Measurements from ENCODE around the gene ARL8A.
"Not testable (repeated sequence)": the region's sequence is repeated elsewhere in the genome, so short reads cannot be mapped to it uniquely, and the experiment has no call there.

The ARL8A gene

GRCh38 chr1:202144402-202145067, at the start of gene ARL8A:
Gene ARL8A (minus strand): TSS chr1:202144737. CDS start chr1:202144572, 165 bp downstream.
- peak; percentile 78 for DNase-seq

GRCh38 chr1:202194328-202194648, 49.8 kb upstream of the ARL8A start:
- DNase-seq = no peak

DNA sequence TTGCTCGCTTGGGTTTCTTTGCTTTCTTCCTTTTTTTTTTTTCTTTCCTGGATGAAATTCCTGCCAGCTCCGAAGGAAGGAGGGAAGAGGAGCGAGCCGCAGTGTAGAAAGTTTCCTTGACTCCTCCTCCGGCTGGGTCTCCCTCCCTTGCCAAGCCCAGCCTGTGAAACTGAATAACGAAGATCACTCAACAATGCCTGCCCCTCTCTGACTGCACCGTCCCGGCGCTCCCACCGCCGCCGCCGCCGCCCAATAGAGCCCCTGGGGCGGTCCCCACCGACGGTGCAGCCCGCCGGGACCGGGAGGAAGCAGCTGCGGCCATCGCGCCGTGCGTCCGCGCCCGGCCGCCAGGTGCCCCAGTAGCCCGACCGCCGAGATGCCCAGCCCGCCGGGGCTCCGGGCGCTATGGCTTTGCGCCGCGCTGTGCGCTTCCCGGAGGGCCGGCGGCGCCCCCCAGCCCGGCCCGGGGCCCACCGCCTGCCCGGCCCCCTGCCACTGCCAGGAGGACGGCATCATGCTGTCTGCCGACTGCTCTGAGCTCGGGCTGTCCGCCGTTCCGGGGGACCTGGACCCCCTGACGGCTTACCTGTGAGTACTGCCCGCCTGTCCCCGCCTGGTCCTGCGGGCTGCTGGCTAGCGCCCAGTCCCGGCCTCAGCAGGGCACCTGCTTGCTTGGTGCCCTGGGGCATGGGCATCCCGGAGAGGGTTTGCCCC, 49.2 kb upstream of the ARL8A start, which contains the start of gene LGR6:
LGR6 (plus strand) TSS at position 186 of the 714 bp plus-strand sequence; CDS start at position 377, 191 bp downstream.
- DNase-seq = no peak

- DNase-seq = peak; percentile 63
These were observed 48.5 kb upstream of the ARL8A start for GRCh38 chr1:202192770-202193613.

GRCh38 chr1:202191391-202191790, 46.9 kb upstream of the ARL8A start:
- DNase-seq = not testable (repeated sequence)

GRCh38 chr1:202189918-202190715, 45.6 kb upstream of the ARL8A start:
- DNase-seq = no peak

- DNase-seq = peak; percentile 83
These were observed 44.7 kb upstream of the ARL8A start for GRCh38 chr1:202189001-202189790.

GRCh38 chr1:202187697-202188407, 43.3 kb upstream of the ARL8A start:
- DNase-seq = no peak

DNA sequence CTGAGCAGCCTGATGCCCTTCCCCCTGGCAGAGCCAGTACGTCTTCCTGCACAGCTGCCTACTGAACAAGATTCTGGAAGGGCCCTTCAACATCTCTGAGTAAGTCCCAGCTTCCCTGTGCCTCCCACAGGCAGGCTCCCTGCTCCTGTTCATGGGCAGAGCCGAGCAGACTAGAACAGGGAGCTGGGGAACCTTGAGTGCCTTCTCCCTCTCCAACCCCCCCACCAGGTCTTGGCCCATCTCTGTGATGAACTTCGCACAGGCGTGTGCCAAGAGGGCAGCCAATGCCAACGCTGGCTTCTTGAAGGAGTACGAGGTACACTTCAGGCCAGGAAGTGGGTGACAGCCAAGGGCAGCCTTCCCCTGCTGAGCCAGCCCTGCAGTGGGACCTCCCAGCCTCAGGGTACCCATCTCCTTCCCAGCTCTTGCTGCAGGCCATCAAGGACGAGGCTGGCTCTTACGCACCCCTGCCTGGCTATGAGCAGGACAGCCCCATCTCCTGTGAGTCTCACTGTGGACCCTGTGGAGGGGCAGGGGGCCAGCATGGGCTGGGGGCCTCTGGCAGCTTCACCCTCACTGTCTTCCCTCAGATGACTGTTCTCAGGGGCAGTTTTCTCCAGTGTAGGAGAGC, 42.6 kb upstream of the ARL8A start:
- no peak for DNase-seq

- DNase-seq = no peak
These were observed 41.8 kb upstream of the ARL8A start for GRCh38 chr1:202186327-202186726.

GRCh38 chr1:202184750-202185460, 40.4 kb upstream of the ARL8A start:
- peak; percentile 82 for DNase-seq

DNA sequence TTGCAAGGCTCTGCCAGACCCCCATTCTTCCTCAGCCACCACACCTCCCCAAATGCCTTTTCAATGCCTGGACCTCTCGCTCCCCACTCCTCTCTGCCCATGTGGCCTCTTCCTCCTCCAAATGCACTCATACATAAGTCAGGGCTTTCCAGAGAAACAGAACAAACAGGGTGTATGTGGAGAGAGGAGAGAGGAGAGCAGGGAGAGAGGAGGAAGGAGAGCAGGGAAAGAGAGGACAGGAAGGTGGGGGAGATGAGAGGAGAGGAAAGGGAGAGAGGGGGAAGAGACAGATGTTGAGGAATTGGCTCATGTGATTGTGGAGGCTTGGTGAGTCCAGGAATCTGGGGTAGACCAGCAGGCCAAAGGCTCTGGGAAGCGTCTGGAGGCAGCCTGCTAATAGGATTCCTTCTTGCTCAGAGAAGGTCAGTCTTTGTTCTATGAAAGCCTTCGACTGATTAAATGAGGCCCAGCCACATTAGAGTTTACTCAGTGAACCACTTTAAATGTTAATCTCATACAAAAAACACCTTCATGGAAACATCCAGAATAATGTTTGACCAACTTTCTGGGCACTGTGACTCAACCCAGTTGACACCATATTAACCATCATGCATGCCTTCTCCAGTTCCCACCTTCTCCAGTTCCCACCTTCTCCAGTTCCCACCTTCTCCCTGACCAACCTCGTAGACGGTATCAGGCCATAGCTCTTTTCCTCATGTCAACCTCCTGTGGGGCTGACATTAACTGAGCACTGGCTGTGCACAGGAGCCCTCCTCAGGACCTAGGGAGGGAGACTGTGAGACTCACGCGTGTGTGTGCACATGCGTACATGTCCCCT, 37.7 kb upstream of the ARL8A start:
- DNase-seq = no peak

DNA sequence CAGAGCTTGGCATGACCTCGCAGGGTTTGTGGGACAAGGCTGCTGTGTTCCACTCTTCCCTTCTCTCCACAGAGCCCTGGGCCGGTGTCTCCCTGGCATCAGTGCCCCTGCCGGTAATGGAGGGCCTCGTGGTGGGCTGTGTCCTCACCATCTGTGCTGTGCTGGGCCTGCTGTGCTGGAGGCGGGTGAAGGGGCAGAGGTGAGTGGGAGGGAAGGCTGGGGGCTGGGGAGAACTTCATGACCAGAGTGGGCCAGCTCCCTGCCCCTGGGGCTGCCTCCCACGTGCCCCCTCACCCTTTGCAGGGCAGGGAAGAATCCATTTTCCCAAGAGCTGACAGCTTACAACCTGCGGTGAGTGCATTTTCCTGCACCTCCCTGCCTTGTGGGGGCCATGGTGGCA, 37.0 kb upstream of the ARL8A start:
- DNase-seq = no peak

GRCh38 chr1:202180751-202181139, 36.2 kb upstream of the ARL8A start:
- DNase-seq = not testable (repeated sequence)

DNA sequence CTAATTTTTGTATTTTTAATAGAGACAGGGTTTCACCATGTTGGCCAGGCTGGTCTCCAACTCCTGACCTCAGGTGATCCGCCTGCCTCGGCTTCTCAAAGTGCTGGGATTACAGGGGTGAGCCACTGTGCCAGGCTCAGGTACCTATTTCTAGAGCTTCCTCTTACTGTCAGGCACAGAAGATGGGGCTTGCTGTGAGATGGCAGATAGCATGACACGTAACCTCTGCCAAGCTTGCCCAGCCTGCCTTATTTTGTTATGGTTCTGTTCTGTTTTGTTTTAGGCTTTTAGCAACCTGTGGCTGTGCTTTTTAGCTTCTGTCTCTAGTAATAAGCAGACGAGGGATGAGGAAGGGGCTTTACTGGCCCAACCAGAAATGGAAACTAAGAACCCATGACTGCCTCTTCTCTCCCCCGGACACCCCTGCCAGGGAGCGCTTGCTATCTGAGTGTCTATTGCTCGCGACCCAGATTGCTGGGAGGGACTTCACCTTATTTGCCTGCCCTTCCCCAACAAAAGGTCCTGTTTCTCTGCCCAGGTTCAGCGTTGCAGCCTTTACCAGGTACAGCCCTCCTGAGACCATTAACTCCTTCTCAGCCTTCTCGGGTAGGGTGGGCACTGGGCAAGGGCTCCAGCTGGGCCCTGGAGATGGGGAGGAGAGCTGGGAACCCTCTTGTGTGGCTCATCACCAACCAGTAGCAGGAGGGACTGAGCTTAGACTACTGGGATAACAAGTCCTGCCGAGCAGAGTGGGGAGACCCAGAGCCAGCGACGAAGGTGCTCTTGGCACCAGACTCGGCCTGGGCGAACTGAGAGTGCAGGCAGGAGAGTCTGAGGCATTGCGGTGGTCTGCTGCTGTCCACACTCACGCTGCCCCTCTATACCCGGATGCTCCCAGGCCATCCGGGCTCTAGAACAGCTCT, 35.6 kb upstream of the ARL8A start:
- DNase-seq = no peak

GRCh38 chr1:202176949-202177927, 32.7 kb upstream of the ARL8A start:
- DNase-seq = no peak

- no peak for DNase-seq
These were observed 29.5 kb upstream of the ARL8A start for GRCh38 chr1:202173993-202174392.

Data from CD4-positive, alpha-beta T cell treated with Interleukin-6 for 4 hours (primary cell).